Smooth muscle cell (in vitro differentiated cells): ENCODE results near the gene ZMYND11. TPM values are rescaled to one million over a fixed set of nuclear protein-coding genes. Genes with fewer than 3 reads are reported as not detected.

Experiments
- DNase-seq: peaks from one replicate; lab custom pipeline; 2025; ENCODE audit not compliant: unreplicated experiment; lab: John Stamatoyannopoulos, UW
- H2AFZ ChIP-seq: fragments of 200-600 bp; sonication (generic); 2 replicates; pipeline ENCODE4 v1.6.0; 2016; ENCODE audit warnings: antibody characterized with exemption, low read depth, mild to moderate bottlenecking
- H3F3A ChIP-seq: fragments of 200-600 bp; sonication (generic); 2 replicates; pipeline ENCODE4 v1.6.0; 2017; ENCODE audit warnings: antibody characterized with exemption, low read depth
- H3K27ac ChIP-seq: fragments of 200-600 bp; sonication (generic); 2 replicates; pipeline ENCODE4 v1.5.1; 2016; ENCODE audit warnings: low read depth, mild to moderate bottlenecking
- H3K27me3 ChIP-seq: fragments of 200-600 bp; sonication (generic); 2 replicates; pipeline ENCODE4 v1.6.1; 2016; ENCODE audit warnings: low read depth, mild to moderate bottlenecking
- H3K36me3 ChIP-seq: fragments of 200-600 bp; sonication (generic); 2 replicates; pipeline ENCODE4 v1.5.1; 2016; ENCODE audit warnings: low read depth
- H3K4me1 ChIP-seq: fragments of 200-600 bp; sonication (generic); 2 replicates; pipeline ENCODE4 v1.5.1; 2016; ENCODE audit warnings: low read depth
- H3K4me2 ChIP-seq: fragments of 200-600 bp; sonication (generic); 2 replicates; pipeline ENCODE4 v1.6.0; 2016; ENCODE audit warnings: mild to moderate bottlenecking
- H3K4me3 ChIP-seq: fragments of 200-600 bp; sonication (generic); 2 replicates; pipeline ENCODE4 v1.5.1; 2016; ENCODE audit warnings: mild to moderate bottlenecking
- H3K79me2 ChIP-seq: fragments of 200-600 bp; sonication (generic); 2 replicates; pipeline ENCODE4 v1.6.0; 2016; ENCODE audit warnings: low read depth, mild to moderate bottlenecking
- H3K9ac ChIP-seq: fragments of 200-600 bp; sonication (generic); 2 replicates; pipeline ENCODE4 v1.6.0; 2016; ENCODE audit warnings: low read depth
- H3K9me3 ChIP-seq: fragments of 200-600 bp; sonication (generic); replicated peaks from 2 replicates; pipeline ENCODE4 v1.5.1; 2016; ENCODE audit warnings: low read depth
- H4K20me1 ChIP-seq: fragments of 200-600 bp; sonication (generic); 2 replicates; pipeline ENCODE4 v1.6.0; 2016; ENCODE audit warnings: low read depth
- WGBS: methylation state at CpG from one replicate; pipeline ENCODE4 v1.1.7; 2016; ENCODE audit warnings: low lambda C conversion rate; 5-methylcytosine and 5-hydroxymethylcytosine counted together
- polyA plus RNA-seq: library from polyadenylated mRNA; unstranded; fragments of >200 nt; fragmentation: Nextera tagmentation; extraction: Ambion mirVana; gene quantifications from 2 replicates; pipeline ENCODE4 v1.2.1, GENCODE V29; 2016
- total RNA-seq: library from RNA; depleted of rRNA; stranded (reverse); fragments of >200 nt; gene quantifications from 2 replicates; pipeline ENCODE4 v1.2.3, GENCODE V29; 2014
- TF ChIP-seq, protein P1 (sequence below): fragments of 200-600 bp; sonication (generic); IDR thresholded peaks from 2 replicates; pipeline ENCODE4 v1.5.1; 2017; ENCODE audit warnings: borderline replicate concordance, mild to moderate bottlenecking, antibody characterized with exemption; ENCODE audit not compliant: insufficient read depth, poor library complexity, severe bottlenecking

Gene ZMYND11
- total and polyA plus RNA-seq, 2 experiments from 2014 or later: 33.7 to 66.3 TPM

DNA sequence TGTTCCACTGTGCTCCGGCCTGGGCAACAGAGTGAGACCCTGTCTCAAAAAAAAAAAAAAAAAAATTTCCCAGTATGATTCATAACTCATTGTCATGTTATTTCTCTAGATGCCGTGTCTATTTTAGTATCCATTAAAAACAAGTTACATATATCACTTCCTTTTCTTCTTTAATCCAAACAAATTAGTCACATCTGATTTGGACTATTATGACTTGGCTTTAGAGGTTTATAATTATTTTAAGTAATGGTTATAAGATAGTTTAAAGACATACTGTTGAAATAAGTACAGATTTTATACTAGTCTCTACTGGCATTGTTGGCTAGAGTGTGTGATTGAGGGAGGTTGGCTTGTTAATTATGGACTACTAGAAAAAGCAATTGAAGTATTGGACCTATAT, 53.3 kb downstream of the ZMYND11 start:
- TF ChIP-seq, protein P1, sequence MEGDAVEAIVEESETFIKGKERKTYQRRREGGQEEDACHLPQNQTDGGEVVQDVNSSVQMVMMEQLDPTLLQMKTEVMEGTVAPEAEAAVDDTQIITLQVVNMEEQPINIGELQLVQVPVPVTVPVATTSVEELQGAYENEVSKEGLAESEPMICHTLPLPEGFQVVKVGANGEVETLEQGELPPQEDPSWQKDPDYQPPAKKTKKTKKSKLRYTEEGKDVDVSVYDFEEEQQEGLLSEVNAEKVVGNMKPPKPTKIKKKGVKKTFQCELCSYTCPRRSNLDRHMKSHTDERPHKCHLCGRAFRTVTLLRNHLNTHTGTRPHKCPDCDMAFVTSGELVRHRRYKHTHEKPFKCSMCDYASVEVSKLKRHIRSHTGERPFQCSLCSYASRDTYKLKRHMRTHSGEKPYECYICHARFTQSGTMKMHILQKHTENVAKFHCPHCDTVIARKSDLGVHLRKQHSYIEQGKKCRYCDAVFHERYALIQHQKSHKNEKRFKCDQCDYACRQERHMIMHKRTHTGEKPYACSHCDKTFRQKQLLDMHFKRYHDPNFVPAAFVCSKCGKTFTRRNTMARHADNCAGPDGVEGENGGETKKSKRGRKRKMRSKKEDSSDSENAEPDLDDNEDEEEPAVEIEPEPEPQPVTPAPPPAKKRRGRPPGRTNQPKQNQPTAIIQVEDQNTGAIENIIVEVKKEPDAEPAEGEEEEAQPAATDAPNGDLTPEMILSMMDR: no peak
- H3K4me2 ChIP-seq: no peak overlapping the region

DNA sequence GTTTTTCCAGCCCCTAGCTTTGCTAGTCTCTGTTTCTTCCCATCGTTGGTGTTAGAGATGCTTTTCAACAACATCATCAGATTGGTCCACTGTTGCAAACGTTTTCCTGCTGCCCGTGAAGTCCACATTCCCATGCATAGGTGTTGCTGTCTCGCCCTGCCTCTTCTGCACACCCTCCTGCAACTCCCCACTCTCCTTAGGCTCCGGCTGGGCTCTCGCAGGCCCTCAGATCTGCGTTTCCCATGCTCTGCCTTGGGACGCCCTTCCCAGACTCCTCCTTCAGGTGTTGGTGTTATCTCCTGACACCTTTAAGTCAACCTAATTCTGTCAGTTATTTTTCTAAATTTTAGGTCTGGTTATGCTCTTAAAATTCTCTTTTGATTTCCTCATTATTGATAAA, 55.0 kb downstream of the ZMYND11 start:
- H3K79me2 ChIP-seq: peaks cover 23% of the 10 kb centered on the region
- DNase-seq: no peak

More for the DNA sequence above, 53.3 kb downstream of the ZMYND11 start:
- 92% methylated on average over 2 of the region's 2 CpGs for WGBS
- Histone ChIP-seq H3K4me1 (no peaks in the 10 kb centered on the region), H3K79me2 (peaks cover 34% of the 10 kb centered on the region), H3K9ac (no peak overlapping the region), H2AFZ (no peak overlapping the region), H4K20me1 (peaks cover 40% of the 10 kb centered on the region), H3K27me3 (no peaks in the 10 kb centered on the region), H3F3A (no peaks in the 10 kb centered on the region), H3K4me3 (no peak overlapping the region), H3K36me3 (peaks cover 14% of the 10 kb centered on the region), H3K27ac (no peak overlapping the region), H3K9me3 (no peaks in the 10 kb centered on the region)
- no peak for DNase-seq

DNA sequence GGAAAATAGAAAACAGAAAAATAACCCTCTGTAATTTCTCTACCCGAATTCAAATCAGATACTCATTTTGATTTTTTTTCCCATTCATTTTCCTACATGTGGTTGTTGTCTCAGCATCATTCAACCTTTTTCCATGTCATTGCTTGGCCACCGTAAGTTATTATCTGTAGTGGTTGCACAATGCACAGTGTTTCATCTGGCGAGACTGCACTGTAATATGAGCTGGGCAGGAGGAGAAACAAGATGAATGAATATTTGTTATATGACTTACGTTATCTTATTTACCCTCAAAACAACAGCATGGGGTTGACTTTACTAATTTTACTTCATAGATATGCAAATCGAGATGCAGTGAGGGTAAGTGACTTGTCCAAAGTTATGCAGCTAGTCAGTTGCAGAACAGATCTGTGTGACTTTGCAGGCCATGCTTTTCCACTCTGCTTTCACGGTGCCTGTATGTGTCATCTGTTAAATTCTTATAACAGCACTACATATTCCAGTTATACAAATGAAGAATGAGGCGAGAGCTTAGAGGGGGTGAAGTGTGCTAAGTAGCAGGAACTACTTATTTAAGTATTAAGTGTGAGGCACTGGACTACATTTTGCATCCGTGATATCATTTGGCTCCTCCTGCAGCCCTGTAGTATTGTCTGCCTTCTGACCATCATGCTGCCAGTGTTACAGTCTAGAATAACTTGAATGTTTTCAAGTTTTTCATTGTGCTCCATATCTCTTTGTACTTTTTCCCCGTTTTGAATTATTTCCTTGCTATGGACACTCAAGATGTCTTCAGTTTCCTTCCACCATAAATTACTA, 56.7 kb downstream of the ZMYND11 start:
- H2AFZ ChIP-seq: no peak overlapping the region
- H3K79me2 ChIP-seq: peaks cover 21% of the 10 kb centered on the region
- no peak overlapping the region for H3K4me2 ChIP-seq
- H3K4me1 ChIP-seq: no peaks in the 10 kb centered on the region
- no peaks in the 10 kb centered on the region for H3F3A ChIP-seq
- no peak overlapping the region for H3K27ac ChIP-seq
- 69% methylated on average over 9 of the region's 9 CpGs for WGBS
- H3K4me3 ChIP-seq: no peak overlapping the region
- no peaks in the 10 kb centered on the region for H3K9me3 ChIP-seq
- no peaks in the 10 kb centered on the region for H3K27me3 ChIP-seq
- no peak for DNase-seq
- TF ChIP-seq, protein P1: no peak
- peaks cover 46% of the 10 kb centered on the region for H4K20me1 ChIP-seq
- H3K9ac ChIP-seq: no peak overlapping the region
- H3K36me3 ChIP-seq: peaks cover 1% of the 10 kb centered on the region

More for the DNA sequence above, 55.0 kb downstream of the ZMYND11 start:
- Histone ChIP-seq H4K20me1 (peaks cover 46% of the 10 kb centered on the region), H3K36me3 (peaks cover 4% of the 10 kb centered on the region), H3K9me3 (no peaks in the 10 kb centered on the region), H3K4me1 (no peaks in the 10 kb centered on the region), H2AFZ (no peak overlapping the region), H3K9ac (no peak overlapping the region), H3F3A (no peaks in the 10 kb centered on the region), H3K4me3 (no peak overlapping the region), H3K27ac (no peak overlapping the region), H3K27me3 (no peaks in the 10 kb centered on the region), H3K4me2 (no peak overlapping the region)
- WGBS: 92% methylated on average over 8 of the region's 8 CpGs
- TF ChIP-seq, protein P1: no peak

- Histone ChIP-seq H3K27ac (no peak overlapping the region), H3K4me1 (no peaks in the 10 kb centered on the region), H4K20me1 (peaks cover 38% of the 10 kb centered on the region), H2AFZ (no peak overlapping the region), H3K27me3 (no peaks in the 10 kb centered on the region), H3K4me2 (no peak overlapping the region), H3F3A (no peaks in the 10 kb centered on the region), H3K4me3 (no peak overlapping the region), H3K79me2 (peaks cover 20% of the 10 kb centered on the region), H3K36me3 (no peaks in the 10 kb centered on the region), H3K9me3 (no peaks in the 10 kb centered on the region), H3K9ac (no peak overlapping the region)
- WGBS: 96% methylated on average over 5 of the region's 5 CpGs
- no peak for DNase-seq
- TF ChIP-seq, protein P1: no peak
Measured at GRCh38 chr10:194281-194680, 59.0 kb downstream of the ZMYND11 start.
